NOMO-1 (cell line): ENCODE results near the gene KIF20A.
A peak's percentile ranks its signal among the peaks of the same experiment; 100 is the strongest.
"Not testable (repeated sequence)": the region's sequence is repeated elsewhere in the genome, so short reads cannot be mapped to it uniquely, and the experiment has no call there.

ENCODE experiments used
- DNase-seq, 2 experiments: peaks; one replicate each; lab custom pipeline; 2025; ENCODE audit not compliant: unreplicated experiment in 2 of 2; lab: John Stamatoyannopoulos, UW

Gene KIF20A

DNA sequence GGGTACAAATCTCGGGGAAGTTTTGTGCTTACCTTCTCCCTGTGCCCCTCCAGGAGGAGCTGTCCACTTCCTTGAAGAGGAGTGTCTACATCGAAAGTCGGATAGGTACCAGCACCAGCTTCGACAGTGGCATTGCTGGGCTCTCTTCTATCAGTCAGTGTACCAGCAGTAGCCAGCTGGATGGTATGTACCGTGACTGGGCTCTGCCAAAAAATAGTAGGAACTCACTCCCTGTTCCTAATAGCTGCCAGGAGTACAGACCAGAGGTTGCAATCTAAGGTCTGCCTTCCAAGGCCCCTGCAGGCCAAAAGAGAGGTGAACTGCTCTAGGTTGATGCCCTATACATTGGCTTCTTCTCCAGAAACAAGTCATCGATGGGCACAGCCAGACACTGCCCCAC, 3.9 kb downstream of the KIF20A start:
- no peak for DNase-seq

DNA sequence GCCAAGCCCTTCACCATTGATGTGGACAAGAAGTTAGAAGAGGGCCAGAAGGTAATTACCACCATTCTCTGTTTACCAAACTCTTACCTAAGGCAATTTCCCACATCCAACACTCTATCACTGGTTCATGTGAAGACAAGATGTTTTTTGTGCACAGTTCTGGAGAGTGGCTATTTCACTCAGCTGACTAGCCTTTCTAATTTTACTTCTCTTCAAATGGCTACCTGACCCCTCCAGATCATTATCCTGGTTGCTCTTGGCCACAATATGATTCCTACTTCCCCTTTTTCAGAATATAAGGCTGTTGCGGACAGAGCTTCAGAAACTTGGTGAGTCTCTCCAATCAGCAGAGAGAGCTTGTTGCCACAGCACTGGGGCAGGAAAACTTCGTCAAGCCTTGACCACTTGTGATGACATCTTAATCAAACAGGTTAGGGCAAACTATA, 7.1 kb downstream of the KIF20A start:
- peak; percentile 87 to 97 for DNase-seq

DNA sequence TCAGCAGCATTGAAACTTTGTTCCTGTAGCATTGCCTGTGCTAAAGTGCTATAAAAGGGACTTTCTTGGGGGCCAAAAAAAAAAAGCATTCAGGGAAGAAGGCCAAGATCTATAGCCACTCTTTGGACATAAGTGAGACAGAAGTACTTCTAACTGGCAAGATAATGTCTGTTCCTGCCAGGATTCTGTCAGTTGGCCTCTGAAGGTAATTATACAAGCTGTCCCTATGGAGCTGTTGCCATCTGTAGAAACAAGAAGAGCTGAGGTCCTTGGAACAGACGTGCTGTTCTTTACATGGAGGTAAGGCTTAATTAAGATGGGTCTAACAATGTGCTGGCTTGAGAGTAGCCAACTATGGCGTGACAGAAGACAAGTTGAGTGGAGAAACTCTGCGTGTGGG, 9.7 kb downstream of the KIF20A start:
- no peak for DNase-seq

DNA sequence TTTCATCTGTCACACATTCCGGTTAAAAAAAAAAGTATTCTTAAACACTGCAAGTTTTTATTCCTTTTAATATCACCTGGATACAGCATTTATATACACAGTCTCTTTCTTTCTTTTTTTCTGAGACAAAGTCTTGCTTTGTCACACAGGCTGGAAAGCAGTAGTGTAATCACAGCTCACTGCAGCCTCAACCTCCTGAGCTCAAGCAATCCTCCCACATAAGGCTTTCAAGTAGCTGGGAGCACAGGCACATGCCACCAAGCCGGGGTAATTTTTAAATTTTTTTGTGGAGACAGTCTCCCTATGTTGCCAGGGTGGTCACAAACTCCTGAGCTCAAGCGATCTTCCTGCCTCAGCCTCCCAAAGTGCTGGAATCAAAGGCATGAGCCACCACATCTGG, 13.9 kb downstream of the KIF20A start:
- no peak for DNase-seq

DNA sequence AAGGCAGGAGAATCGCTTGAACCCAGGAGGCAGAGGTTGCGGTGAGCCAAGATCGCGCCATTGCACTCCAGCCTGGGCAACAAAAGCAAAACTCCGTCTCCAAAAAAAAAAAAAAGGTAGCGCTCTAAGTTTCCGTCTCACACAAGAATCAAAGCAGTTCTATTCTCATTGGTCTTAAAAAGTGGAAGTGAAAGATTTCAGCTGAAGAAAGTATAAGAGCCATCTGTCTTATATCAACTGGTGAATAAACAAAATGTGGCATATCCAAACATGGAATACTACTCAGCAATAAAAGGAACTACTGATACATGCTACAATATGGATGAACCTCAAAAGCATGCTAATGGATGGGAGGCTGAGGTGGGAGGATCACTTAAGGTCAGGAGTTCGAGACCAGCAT, 14.9 kb downstream of the KIF20A start:
- not testable (repeated sequence) for DNase-seq

DNA sequence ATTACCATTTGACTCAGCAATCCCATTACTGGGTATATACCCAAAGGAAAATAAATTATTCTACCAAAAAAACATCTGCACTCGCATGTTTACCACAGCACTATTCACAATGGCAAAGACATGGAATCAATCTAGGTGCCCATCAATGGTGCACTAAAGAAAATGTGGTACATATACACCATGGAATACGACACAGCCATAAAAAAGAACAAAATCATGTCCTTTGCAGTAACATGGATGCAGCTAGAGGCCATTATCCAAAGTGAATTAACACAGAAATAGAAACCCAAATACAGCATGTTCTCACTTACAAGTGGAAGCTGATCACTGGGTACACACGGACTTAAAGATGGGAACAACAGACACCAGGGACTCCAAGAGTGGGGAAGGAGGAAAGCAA, 32.1 kb downstream of the KIF20A start:
- DNase-seq = no peak

DNA sequence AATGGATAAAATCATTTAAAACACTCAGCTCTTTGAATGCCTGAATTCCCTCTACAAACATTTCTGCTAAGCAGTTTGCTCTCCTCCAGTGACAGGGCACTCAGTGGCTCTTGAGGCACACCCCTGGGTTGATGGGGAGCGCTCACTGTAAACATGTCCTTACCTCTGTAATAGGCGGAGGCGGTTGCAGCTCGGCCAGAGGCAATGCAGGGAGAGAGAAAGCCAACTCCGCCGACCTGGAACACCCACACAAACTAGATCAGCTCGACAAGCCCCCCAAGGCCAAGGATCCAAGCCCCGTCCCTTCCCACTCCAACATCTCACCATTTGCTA, 33.9 kb downstream of the KIF20A start:
- DNase-seq = no peak

DNA sequence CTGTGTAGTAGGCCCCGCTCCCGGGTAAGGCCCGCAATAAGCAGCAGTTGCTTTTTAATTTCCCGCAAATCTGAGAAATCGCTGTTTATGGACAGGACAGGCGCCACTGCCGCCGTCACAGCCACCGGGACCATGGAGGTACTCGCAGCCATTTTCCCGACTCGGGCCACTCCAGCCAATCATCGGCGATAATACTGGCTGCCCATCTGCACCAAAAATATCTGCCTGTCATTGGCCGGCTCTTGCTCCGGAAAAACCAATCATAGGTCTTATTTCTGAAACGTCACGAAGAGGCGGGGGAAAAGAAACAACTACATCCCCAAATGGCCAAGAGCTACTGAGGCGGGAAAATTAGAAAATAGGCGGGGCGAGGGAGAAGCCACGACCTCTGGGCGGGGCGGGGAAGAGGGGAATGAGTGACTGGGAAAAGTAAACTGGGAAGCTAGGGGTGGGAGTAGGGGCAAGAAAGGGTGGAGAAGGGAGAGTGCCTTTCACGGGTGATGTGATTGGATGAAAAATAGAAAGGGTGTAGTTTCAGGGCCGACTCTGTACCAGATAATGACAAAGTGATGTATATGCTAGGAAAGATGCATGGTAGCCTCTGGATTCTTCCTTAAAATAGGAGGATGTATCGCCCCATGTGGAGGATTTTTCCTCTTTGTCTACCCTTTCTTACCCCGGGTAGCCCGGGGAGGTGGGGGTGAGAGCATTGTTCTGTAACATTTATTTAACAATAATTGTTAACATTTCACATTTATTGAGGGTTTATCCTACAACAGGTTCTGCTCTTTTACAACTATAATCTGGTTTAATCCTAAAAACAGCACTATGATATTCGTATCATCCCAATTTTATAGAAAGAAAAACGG, 34.5 kb downstream of the KIF20A start, which contains the start of gene CDC23:
TSS of gene CDC23 (minus strand) at position 163 of the 869 bp plus-strand sequence. CDS start at position 152, 11 bp downstream.
- peak; percentile 97 to 98 for DNase-seq

DNA sequence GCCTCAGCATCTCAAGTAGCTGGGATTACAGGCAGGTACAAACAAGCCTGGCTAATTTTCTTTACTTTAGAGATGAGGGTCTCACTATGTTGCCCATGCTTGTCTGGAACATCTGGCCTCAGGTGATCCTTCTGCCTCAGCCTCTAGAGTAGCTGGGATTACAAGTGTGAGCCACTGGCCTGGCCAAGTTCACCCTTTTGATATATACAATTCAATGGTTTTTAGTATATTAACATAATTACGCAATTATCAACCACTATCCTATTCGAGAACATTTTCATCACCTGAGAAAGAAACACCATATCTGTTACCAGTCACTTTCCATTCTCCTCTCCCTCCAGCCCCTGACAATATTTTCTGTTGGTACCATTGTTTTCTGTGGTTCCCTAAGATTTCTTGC, 37.9 kb downstream of the KIF20A start:
- DNase-seq = no peak

DNA sequence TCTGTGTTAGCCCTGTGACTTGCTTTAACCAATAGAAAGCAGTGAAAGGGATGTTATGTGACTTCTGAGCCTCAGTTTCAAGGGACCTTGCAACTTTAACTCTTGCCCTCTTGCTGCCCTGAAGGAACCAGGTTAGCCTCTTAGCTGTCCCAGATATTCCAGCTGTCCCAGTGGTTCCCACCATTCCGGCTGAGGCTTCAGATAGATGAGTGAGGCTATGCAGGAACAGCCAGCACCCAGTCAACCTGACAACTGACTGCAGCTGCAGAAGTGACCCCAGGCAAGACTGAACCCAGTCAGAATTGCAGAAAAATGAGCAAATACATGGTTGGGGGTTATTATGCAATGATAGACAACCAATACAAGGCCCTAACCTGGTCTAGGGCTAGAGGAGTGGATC, 44.6 kb downstream of the KIF20A start:
- no peak for DNase-seq

DNA sequence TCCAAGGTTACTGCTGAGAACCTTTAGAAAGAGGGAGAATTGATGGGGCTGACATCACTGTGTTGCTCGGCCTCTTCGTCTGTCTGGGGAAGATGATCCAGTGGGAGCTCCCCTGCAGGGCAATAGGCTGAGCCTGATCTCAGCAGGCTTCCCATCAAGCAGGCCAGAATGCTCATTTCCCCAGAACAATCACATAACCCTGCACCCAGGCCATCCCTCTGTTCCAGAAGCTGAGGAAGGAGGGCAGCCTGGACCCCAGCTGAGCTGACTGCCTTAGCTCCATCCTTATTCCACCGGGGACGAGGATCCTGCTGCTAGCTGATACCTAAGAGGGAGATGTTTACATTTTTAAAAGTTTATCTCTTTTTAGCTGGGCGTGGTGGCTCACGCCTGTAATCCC, 45.8 kb downstream of the KIF20A start:
- DNase-seq = no peak

DNA sequence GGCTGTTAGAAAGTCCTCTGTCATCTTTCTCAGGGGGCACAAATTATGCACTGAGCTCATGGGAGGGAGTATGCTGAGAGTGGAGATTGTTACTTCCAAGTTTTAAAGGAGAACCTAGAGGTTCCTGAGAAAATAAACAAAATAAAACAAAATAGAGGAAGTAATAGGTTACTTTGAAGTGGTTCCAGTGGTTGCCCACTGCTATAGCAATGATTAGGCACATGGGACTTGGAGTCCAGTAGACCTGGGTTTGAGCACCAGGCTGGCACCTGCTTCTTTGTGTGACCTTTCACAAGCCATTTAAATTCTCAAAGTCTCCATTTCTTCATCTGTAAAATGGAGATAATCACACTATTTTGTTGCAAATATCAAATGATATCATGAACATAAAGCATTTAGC, 48.0 kb downstream of the KIF20A start:
- no peak for DNase-seq

DNA sequence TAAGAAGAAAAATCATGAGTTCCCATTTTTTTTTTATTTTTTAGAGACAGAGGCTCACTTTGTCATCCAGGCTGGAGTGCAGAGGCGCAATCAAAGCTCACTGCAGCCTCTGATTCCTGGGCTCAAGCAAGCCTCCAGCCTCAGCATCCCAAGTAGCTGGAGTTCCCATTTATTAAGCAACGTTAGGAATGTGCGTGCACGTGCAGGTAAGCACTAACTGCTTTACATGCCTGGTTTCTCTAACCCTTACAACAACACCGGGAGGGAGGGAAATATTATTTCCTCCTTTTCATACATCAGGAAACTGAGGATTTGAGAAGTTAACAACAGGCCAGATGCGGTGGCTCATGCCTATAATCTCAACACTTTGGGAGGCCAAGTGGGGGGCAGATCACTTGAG, 50.5 kb downstream of the KIF20A start:
- DNase-seq = no peak

DNA sequence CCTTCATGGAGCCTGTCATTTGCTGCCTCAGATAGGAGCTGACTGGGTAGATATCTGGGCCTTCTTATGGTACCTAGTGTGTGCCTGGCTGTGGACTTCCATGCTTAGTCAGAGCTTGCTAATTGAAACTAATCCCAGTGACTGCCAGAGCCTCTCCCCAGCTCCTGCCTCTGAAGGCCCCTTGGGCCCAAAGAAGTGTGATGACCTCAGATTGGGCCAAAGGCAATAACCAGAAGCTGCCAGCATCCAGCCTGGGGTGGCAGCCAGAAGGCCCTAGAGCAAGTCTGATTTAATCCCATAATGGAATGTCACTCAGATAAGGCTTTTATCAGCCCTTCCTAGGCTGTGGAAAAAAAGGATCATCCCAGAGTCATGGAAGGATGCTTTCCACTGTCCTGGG, 51.3 kb downstream of the KIF20A start:
- DNase-seq = no peak

DNA sequence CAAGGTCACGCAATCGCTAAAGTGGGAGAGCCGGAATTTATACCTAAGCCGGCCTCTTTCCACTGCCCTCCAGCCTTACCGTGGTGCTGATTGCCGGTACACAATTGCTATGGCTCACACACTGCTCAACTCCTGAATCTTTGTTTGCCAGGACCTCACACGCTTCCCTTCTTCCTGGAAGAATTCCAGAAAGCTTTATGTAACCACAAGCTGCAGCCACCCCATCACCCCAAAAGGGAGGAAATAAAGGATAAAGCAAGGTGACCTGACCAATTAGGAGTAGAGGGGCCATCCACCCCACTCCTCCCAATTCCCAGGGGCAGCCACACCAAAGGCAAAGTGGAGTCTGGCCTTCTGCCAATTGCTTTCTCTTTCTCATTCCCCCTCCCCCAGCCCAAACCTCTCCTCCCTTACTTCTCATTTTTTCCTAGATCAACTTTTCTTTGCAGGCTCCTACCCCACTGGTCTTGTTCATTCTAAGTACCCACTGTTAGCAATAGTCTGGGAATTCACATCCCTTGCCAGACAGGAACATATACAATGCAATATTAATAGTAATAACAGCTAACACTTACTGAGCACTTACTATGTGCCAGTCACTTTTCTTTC, 52.2 kb downstream of the KIF20A start:
- DNase-seq = no peak

DNA sequence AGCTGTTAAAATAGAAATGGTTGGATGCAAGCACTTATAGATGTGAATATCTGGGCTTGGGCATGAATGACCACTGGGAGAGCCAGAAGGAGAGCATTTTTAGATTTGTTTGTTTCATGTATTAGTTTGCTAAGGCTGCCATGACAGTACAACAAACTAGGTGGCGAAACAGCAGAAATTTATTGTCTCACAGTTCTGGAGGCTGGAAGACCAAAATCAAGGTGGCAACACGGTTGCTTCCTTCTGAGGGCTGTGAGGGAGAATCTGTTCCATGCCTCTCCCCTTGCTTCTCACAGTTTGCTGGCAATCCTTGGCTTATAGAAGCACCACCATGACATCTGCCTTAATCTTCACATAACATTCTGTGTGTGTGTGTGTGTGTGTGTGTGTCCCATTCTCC, 54.4 kb downstream of the KIF20A start:
- no peak for DNase-seq

DNA sequence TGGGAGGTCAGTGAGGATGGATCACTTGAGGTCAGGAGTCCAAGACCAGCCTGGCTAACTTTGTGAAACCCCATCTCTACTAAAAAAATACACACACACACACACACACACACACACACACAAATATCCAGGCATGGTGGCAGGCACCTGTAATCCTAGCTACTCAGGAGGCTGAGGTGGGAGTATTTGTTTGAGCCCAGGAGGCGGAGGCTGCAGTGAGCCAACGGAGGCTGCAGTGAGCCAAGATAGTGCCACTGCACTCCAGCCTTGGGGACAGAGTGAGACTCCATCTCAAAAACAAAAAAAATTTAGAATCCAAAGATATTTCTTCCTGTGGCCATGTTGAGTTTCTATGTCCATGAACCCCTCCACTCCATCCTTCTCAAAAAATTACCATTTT, 55.7 kb downstream of the KIF20A start:
- DNase-seq = no peak
